Measurements from ENCODE around the gene TPGS1. TPM values are rescaled to one million over a fixed set of nuclear protein-coding genes. Genes with fewer than 3 reads are reported as not detected.

TPGS1 gene
- total RNA-seq, 1 donor from 2014 or later = 52.7 TPM

GRCh38 chr19:535017-535835 is 27.9 kb downstream of the TPGS1 start:
- DNase-seq (ENCODE audit: low read depth) = no peak
- TF ChIP-seq CTCF (IDR thresholded peaks at IDR 0.05; ENCODE audit: insufficient read depth, low read length, poor library complexity, severe bottlenecking) = peak; percentile 25

GRCh38 chr19:536031-536880 is 29.0 kb downstream of the TPGS1 start:
- no peak for DNase-seq (ENCODE audit: low read depth)
- no peaks in the 10 kb centered on the region for H3K27me3 ChIP-seq (ENCODE audit: control insufficient read depth, insufficient read depth, low read length)
- no peak overlapping the region for H3K4me3 ChIP-seq (ENCODE audit: low read depth, low read length)
- TF ChIP-seq CTCF (IDR thresholded peaks at IDR 0.05; ENCODE audit: insufficient read depth, low read length, poor library complexity, severe bottlenecking) = no peak
- H3K36me3 ChIP-seq (ENCODE audit: control insufficient read depth, insufficient read depth, low read length) = no peaks in the 10 kb centered on the region

More at GRCh38 chr19:535017-535835, 27.9 kb downstream of the TPGS1 start:
- Histone ChIP-seq H3K27me3 (ENCODE audit: control insufficient read depth, insufficient read depth, low read length) (no peaks in the 10 kb centered on the region), H3K4me3 (ENCODE audit: low read depth, low read length) (no peak overlapping the region), H3K36me3 (ENCODE audit: control insufficient read depth, insufficient read depth, low read length) (no peaks in the 10 kb centered on the region)

- Histone ChIP-seq H3K4me3 (ENCODE audit: low read depth, low read length) (no peak overlapping the region), H3K27me3 (ENCODE audit: control insufficient read depth, insufficient read depth, low read length) (no peaks in the 10 kb centered on the region), H3K36me3 (ENCODE audit: control insufficient read depth, insufficient read depth, low read length) (no peaks in the 10 kb centered on the region)
- no peak for DNase-seq (ENCODE audit: low read depth)
- no peak for TF ChIP-seq CTCF (IDR thresholded peaks at IDR 0.05; ENCODE audit: insufficient read depth, low read length, poor library complexity, severe bottlenecking)
Measured at GRCh38 chr19:536881-537404, 29.6 kb downstream of the TPGS1 start.

- no peaks in the 10 kb centered on the region for H3K27me3 ChIP-seq (ENCODE audit: control insufficient read depth, insufficient read depth, low read length)
- H3K36me3 ChIP-seq (ENCODE audit: control insufficient read depth, insufficient read depth, low read length) = peaks cover 1% of the 10 kb centered on the region
- no peak overlapping the region for H3K4me3 ChIP-seq (ENCODE audit: low read depth, low read length)
- DNase-seq (ENCODE audit: low read depth) = no peak
- TF ChIP-seq CTCF (IDR thresholded peaks at IDR 0.05; ENCODE audit: insufficient read depth, low read length, poor library complexity, severe bottlenecking) = no peak
Measured at GRCh38 chr19:538641-539428, 31.5 kb downstream of the TPGS1 start.

- Histone ChIP-seq H3K27me3 (ENCODE audit: control insufficient read depth, insufficient read depth, low read length) (no peaks in the 10 kb centered on the region), H3K36me3 (ENCODE audit: control insufficient read depth, insufficient read depth, low read length) (peaks cover 1% of the 10 kb centered on the region), H3K4me3 (ENCODE audit: low read depth, low read length) (no peak overlapping the region)
- TF ChIP-seq CTCF (IDR thresholded peaks at IDR 0.05; ENCODE audit: insufficient read depth, low read length, poor library complexity, severe bottlenecking) = no peak
- no peak for DNase-seq (ENCODE audit: low read depth)
Measured at GRCh38 chr19:539429-540030, 32.2 kb downstream of the TPGS1 start.

Data from kidney epithelial cell (primary cell).